HG03442 (cell line): Measurements from ENCODE around the gene ITPR1.

Experiments used
- ATAC-seq: cut with Tn5 transposase; IDR thresholded peaks from one replicate; pipeline ENCODE4 v1.9.1; 2021; ENCODE audit warnings: mild to moderate bottlenecking, moderate library complexity; ENCODE audit not compliant: unreplicated experiment

Gene ITPR1

DNA sequence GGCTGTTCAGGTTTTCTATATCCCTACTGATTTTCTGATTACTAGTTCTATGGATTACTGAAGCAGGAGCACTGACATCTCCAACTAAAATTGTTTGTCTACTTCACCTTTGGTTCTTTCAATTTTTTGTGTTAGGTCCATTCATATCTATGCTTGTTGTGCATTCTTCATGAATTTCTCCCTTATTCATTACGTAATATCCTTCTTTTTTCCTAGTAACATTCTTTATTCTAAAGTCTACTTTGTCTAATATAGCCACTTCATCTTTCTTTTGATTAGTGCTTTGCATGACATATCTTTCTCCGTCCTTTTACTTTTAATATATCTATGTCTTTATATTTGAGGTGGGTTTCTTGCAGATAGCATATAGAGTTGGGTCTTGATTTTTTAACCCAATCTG lies 369.8 kb downstream of the ITPR1 start:
- ATAC-seq: no peak

DNA sequence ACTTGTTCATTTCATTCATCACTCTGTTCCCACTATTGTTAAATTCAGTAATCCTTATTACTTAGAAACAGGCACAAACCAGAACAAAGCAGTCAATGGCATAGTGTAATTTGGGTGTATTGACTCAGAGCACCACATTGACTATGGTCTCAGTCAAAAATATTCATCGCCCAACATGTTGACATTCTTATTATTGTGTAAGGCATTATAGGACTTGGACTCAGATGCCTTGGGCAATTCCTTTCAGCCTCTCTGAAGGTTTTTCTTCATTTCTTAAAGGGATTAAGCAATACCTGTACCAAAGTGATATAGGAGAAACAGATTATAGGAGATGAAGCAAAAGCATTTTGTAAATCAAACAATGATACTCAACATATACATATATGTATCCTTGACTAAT lies 371.4 kb downstream of the ITPR1 start:
- ATAC-seq: no peak

DNA sequence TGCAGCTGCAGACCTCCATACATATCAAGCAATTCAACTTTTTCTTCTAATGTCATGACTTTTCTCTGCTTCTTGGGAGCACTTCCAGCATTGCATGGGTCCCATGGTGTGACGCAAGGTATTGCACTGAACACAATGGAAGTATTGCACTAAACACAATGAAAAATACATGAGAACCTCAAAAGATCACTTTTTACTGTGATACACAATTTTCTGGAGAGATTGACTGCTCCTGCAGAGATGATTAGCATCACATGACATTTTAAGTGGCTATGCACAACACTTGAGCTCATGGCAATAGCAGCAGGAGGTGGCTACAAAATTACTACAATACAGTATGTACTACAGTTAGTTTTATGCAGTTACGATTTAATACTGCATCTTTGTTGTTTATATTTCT lies 372.6 kb downstream of the ITPR1 start:
- no peak for ATAC-seq

DNA sequence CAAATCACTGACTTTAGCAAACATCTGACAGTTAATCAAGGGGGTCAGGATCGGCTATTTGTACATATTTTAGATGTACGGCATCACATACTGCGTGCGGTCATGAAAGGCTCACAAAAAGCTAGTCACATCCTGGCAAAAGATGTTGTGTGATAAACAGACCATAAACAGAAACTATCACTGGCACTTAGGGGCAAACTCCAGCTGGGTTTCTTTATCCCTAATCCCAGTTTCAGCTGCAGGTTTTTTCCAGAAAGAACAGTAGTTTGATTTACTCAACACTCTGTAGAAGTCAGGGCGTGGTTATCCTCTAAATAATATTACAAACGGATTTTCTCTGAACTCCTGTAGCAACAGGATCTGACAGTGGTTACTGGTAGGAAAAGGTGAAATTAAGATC lies 373.7 kb downstream of the ITPR1 start:
- ATAC-seq: no peak

DNA sequence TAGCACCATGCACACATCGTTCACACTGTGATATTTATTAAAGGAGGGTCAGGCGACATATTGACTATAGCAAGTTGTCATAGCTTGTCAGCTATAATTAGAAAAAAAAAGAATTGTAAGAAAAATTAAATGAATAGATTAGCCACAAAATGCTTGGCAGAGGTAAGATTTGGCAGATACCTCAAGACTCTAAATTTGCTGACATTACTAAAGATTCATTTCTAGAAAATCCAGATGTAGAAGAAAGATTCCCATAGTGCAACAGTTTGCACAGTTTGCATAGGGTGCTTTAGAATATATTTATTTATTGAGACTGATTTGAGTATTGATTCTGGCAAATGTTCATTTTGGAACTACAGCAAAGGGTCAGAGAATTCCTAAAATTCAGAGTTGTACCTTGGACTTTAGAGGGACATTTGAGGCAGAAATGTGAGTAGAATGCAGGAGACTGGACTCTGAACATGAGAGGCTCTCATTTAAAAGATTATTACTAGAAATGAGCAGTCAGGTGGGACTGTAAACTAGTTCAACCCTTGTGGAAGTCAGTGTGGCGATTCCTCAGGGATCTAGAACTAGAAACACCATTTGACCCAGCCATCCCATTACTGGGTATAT lies 384.1 kb downstream of the ITPR1 start:
- ATAC-seq: no peak

DNA sequence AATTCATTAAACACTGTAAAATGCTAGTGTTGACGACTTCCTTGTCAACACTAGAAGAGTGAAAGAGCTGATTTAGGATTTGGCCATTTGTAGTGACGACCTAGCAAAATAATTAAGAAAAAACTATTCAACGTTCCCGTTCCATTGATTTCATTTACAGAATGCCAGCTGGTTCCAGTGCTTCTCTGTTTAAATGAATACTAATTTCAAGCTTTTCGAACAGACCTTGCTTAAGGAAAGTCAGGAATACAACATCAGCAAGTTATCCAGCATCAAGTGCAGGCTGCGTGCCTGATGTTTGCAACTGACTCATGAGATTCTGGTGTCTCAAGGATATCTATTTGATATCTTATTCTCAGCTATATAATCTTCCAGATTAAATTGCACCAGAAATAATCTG lies 387.7 kb downstream of the ITPR1 start:
- no peak for ATAC-seq

DNA sequence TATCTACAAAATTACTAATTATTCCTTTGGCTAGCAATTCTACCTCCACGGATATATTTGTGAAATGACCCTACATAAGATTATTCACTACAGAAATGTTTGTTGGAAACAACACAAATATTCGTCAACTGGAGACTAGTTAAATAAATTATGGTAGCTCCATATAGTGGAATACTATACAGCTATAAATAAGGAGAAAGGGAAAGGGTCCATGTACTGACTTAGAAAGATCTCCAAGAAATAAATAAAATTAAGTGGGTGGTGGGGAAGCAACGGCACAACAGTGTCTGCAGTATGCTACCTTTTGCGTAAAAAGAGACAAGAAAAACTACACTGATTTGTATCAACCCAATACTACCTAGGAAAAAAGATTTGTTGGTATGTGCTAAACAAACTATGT lies 389.4 kb downstream of the ITPR1 start:
- ATAC-seq: no peak

DNA sequence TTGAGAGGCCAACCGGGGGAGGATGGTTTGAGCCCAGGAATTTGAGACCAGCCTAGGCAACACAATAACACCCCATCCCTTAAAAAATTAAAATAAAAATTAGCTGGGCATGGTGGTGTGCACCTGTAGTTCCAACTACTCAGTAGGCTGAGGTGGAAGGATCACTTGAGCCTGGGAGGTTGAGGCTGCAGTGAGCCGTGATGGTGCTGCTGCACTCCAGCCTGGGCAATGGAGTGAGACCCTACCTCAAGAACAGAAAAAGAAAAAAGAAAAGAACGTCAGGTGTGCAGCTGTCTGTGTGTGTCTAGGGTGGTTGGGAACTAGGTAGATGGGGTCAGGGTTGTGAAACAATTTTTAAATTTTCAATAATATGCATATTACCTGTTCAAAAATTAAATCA lies 389.9 kb downstream of the ITPR1 start:
- ATAC-seq: no peak

DNA sequence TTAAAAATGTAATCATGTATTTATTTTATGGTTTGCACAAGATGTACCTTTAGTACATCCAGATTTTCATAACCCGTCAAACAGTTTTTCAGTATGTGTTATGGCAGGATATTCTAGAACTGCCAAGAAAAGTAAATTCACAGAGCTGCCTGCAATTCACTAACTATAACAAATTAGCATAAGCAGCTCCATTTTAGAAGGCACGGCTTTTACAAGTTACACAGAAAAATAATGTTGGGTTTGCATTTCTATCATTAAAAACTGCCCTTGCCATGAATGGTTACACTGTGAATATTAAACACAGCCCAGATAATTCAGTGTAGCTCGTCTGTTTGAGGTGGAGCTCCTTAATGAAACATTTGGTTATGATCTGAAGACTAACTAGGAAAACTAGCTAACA lies 391.7 kb downstream of the ITPR1 start:
- ATAC-seq: no peak

DNA sequence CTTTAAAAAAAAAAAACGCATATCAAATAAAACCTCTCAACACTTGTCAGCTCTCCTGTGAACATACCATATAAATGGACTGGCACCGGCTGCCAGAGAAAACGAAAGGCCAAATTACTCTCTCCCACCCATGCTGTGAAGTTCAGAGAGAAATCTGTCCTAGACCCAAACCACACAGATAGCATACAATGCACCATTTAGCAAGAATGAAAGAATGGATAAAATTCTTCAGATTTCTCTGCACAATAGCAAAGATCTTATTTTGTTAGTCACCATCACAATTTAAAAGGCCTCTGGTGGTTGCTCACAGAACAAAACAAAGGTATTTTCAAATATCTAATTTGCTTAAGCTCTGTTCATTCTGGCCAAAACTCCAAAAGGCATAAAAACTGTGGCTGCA lies 392.2 kb downstream of the ITPR1 start:
- ATAC-seq: no peak

DNA sequence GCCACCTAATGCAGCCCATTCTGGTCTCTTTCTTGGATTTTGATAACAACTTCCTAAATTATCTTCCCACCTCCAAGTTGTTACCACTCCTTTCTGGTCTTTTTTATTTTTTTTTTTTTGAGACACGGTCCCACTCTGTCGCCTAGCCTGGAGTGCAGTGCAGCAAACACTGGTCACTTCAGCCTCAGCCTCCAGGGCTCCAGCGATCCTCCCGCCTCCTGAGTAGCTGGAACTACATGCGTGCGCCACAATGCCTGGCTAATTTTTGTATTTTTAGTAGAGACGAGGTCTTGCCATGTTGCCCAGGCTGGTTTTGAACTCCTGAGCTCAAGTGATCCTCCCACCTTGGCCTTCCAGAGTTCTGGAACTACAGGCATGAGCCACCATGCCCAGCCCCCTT lies 393.3 kb downstream of the ITPR1 start:
- no peak for ATAC-seq

DNA sequence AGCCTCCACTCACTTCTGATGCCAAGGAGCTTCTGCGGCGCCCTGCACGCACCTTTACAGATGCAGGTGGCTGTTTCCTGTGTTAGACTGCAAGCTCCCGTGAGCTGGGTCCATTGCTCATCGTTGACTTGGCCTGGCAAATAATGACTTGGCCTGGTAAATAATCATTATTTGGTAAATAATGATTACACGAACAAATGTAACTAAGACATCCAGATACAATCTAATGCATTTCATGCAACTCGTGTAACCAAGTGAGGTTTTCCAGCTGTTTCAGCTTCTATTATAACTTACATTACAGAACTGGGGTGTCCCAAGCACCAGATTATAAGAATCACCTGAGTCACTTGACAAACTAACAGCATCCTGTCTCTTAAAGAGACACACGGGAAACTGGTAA lies 394.0 kb downstream of the ITPR1 start:
- ATAC-seq: no peak

DNA sequence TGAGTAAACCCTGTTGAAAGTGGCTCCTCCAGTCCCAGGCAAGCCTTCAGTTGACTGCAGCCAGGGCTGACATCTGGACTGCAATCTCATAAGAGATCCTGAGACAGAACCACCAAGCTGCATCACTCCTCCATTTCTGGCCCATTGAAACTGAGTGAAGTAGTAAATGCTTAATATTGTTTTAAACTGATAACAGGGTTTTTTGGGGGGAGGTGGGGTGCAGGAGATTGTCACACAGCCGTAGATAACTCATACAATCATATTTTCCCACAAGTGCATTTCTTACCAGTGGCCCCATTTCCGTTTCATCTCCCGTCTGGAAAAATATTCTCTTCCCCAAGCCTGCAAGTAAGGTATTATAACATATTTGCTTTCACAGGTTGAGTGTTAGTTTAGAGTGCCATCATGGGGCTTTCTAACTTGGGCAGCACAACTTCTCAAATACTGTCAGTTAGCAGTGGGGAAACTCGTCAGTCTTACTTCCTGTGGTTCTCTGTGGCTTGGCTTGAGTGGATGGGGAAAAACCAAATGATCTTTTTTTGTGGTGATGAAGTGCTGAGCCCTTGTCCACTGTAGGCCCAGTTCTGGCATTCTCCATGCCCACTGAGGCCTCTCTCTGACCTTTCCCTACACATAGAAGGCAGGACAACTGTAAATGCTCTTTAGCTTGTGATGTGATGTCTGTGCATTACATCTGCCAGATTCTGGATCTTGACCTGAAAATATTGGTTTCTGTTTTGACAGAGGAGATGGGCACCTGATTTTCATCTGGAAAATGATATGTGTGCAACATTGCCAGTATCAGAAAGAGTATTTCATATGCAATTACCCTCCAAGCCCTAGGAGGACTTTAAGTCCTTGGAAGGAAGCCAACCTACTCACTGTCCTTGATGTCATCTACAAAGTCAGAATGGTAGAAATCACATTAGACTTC lies 396.0 kb downstream of the ITPR1 start:
- peak; percentile 92 for ATAC-seq

DNA sequence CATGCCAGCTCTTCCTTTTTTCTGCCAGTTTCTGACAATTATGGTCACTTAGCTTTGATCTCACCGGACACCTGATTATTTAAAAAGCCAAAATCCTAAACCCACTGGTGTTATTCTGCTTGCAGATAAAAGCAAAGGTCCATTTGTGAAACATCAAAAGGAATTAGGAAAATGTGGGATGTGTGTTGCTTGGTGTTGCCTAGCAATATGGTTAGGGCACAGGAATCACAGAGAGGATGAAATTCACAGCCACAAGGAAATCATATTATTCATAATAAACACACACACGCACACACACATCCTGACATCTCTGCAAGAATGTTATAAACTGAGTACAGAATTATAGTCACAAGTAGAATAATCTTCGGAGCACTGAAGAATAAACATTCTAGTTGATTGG lies 396.7 kb downstream of the ITPR1 start:
- ATAC-seq: no peak

DNA sequence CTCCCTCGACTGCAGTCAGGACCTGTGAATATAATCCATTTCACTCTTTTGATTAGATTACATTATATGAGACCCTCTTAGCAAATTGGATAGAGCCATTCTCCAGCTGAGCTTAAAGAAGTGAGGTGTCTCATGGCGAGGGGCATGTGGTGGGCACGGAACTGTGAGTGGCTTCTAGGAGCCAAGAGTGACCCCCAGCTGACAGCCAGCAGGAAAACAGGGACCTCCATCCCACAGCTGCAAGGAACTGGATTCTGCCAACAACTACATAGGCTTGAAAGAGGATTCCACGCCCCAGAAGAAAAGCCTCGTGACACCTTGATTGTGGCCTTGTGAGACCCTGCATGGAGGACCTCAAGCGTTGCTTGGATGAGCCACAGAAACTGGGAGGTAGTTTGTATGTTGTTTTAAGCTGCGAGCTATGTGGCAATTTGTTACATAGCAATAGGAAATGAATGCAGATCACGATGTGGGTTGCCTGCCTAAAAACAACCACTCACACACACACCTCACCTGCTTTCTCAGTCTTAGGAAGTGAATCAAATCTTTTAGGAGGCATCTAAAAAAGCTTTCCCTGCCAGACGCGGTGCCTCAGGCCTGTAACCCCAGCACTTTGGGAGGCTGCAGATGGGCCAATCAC lies 401.9 kb downstream of the ITPR1 start:
- no peak for ATAC-seq

DNA sequence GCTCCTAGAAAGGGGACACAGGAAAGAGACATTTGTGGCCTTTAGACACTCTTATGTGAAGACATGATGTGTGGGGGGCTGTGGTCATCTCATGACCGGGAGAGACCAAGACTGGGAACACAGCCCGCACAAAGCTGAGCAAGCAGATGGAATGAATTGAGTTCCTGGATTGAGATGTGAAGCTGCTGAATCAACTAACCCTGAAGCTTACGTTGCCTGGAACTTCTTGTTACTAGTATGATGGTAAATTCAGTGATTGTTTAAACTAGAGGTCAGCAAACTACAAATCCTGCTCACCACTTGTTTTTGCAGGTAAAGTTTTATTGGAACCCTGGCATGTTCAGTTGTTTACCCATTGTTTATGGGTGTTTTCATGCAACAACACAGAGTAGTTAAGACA lies 402.7 kb downstream of the ITPR1 start:
- ATAC-seq: no peak
